Spleen (tissue), 7 donors: ENCODE data around the gene NUFIP2.

Source experiments
- CTCF ChIP-seq, 11 experiments: fragments of 200-600 bp in 7 of 11; fragments of 450-650 bp in 4 of 11; sonication (generic) in 4 of 11; IDR thresholded peaks in 8 of 11; conservative IDR thresholded peaks in 3 of 11; 1 replicate in 7 of 11; 2 replicates in 4 of 11; pipeline versions ENCODE4 v1.4.0 to v1.8.0; 2016 to 2021; ENCODE audit warnings: antibody characterized with exemption in 11 of 11, inconsistent platforms in 4 of 11, mild to moderate bottlenecking in 1 of 11
- POLR2A ChIP-seq, 3 donors: fragments of 450-650 bp; IDR thresholded peaks; one replicate each; pipeline ENCODE4 v1.5.1; 2017; ENCODE audit warnings: antibody characterized with exemption in 3 of 3, mild to moderate bottlenecking in 1 of 3
- donor health status: DM: no; HTN: no; CAD: no; lungs with moderate emphysema.
- donor health status: DM: no; HTN: no; CAD: no.
- donor health status: DM: no; HTN: no; CAD: no.

DNA sequence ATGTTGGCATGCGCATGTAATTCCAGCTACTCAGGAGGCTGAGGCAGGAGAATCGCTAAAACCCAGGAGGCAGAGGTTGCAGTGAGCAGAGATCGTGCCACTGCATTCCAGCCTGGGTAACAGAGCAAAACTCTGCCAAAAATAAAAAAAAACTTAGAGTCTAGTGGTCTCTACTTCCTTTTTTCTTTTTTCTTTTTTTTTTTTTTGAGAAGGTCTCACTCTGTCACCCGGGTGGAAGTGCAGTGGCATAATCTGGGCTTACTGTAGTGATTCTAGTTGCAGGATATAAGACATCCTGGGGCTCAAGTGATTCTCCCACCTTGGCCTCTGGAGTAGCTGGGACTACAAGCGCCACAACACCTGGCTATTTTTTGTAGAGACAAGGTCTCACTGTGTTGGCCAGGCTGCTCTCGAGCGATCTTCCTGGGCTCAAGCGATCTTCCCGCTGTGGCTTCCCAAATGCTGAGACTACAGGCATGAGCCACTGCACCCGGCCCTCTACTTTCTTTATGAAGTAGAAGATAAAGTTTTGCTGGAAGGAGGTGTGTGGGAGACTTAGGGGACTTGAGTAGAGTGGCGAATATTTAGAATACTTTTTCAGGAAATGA, 48.3 kb upstream of the NUFIP2 start:
- TF ChIP-seq CTCF (IDR thresholded peaks at IDR 0.05 in 8 of 11, conservative IDR thresholded peaks at IDR 0.05 in 3 of 11) (no peak), POLR2A (IDR thresholded peaks at IDR 0.05) (no peak)
